GM13976 (cell line): Measurements from ENCODE around the gene EPN2.

Experiments
- DNase-seq: peaks from one replicate; pipeline ENCODE4 v3.0.0; 2012; ENCODE audit warnings: low spot score
- CTCF ChIP-seq: IDR thresholded peaks from 2 replicates; pipeline ENCODE4 v1.5.1; 2012; ENCODE audit warnings: borderline replicate concordance, mild to moderate bottlenecking; ENCODE audit not compliant: insufficient read depth; ENCODE audit errors: extremely low read depth, missing control alignments, control extremely low read depth
- in situ Hi-C: fragments of 300-500 bp; cut with MboI; formaldehyde crosslinking; loops from one replicate; pipeline ENCODE4 v1.12.0; 2022; ENCODE audit warnings: low sequenced_read_pairs, mixed read lengths, inconsistent platforms; ENCODE audit not compliant: unreplicated experiment

The EPN2 gene

GRCh38 chr17:19292377-19292711, 55.2 kb downstream of the EPN2 start:
- in situ Hi-C loops, result no loop called here
- no peak for TF ChIP-seq CTCF
- no peak for DNase-seq

- no peak for TF ChIP-seq CTCF
- in situ Hi-C loops, result no loop called here
- no peak for DNase-seq
These were observed 57.3 kb downstream of the EPN2 start for GRCh38 chr17:19294443-19294842.

GRCh38 chr17:19295473-19296135, 58.4 kb downstream of the EPN2 start:
- in situ Hi-C loops, result no loop called here
- no peak for DNase-seq
- TF ChIP-seq CTCF, result no peak

- in situ Hi-C loops, result no loop called here
- no peak for TF ChIP-seq CTCF
- DNase-seq, result no peak
These were observed 59.9 kb downstream of the EPN2 start for GRCh38 chr17:19296786-19297778.

- TF ChIP-seq CTCF, result no peak
- DNase-seq, result no peak
- in situ Hi-C loops, result no loop called here
These were observed 61.5 kb downstream of the EPN2 start for GRCh38 chr17:19298569-19299213.

GRCh38 chr17:19299214-19299747, 62.1 kb downstream of the EPN2 start:
- in situ Hi-C loops, result no loop called here
- no peak for TF ChIP-seq CTCF
- no peak for DNase-seq
